Stimulated activated CD4-positive, alpha-beta T cell treated with anti-CD3 and anti-CD28 coated beads, Interleukin-2, amount 100 ng/mL, for 24 hours (primary cell): ENCODE results near the gene ZNF639.

Experiments used
- DNase-seq, 2 donors: peaks; one replicate each; pipeline ENCODE4 v3.0.0-alpha.2; 2020

The ZNF639 gene

GRCh38 chr3:179318876-179319275 is 4.0 kb upstream of the ZNF639 start:
- no peak for DNase-seq

- peak in 1 of 2 donors; percentile 13 for DNase-seq
These were observed 1.1 kb upstream of the ZNF639 start for GRCh38 chr3:179321668-179322285.

- DNase-seq, result peak; percentile 65 to 68
These were observed 623 bp downstream of the ZNF639 start for GRCh38 chr3:179323197-179324110.

- DNase-seq, result no peak
These were observed 1.5 kb downstream of the ZNF639 start for GRCh38 chr3:179324270-179324754.

GRCh38 chr3:179330438-179330837 is 7.6 kb downstream of the ZNF639 start:
- no peak for DNase-seq

GRCh38 chr3:179332240-179332639 is 9.4 kb downstream of the ZNF639 start:
- DNase-seq, result no peak

- DNase-seq, result no peak
These were observed 10.3 kb downstream of the ZNF639 start for GRCh38 chr3:179333084-179333483.

- DNase-seq, result no peak
These were observed 13.6 kb downstream of the ZNF639 start for GRCh38 chr3:179336345-179336929.

GRCh38 chr3:179347345-179348194 is 24.7 kb downstream of the ZNF639 start, which contains the start of gene MFN1:
Gene MFN1, plus strand, starts transcription at chr3:179347709. Its CDS starts 1,143 bp downstream, at chr3:179348852.
- DNase-seq, result peak; percentile 89 to 90

- DNase-seq, result no peak
These were observed 25.6 kb downstream of the ZNF639 start for GRCh38 chr3:179348325-179349013.

GRCh38 chr3:179355996-179356395 is 33.2 kb downstream of the ZNF639 start:
- no peak for DNase-seq

GRCh38 chr3:179363332-179363731 is 40.5 kb downstream of the ZNF639 start:
- no peak for DNase-seq

GRCh38 chr3:179369621-179370020 is 46.8 kb downstream of the ZNF639 start:
- no peak for DNase-seq

GRCh38 chr3:179373938-179374337 is 51.1 kb downstream of the ZNF639 start:
- DNase-seq, result no peak

- DNase-seq, result no peak
These were observed 52.5 kb downstream of the ZNF639 start for GRCh38 chr3:179375091-179375999.

- no peak for DNase-seq
These were observed 53.6 kb downstream of the ZNF639 start for GRCh38 chr3:179376474-179376873.
